ENCODE measurements around the gene ABLIM1.

ABLIM1 gene

GRCh38 chr10:114482480-114483304 lies 175.4 kb downstream of the ABLIM1 start:
- DNase-seq = no peak

- DNase-seq = no peak
These were observed 177.0 kb downstream of the ABLIM1 start for GRCh38 chr10:114481055-114481454.

GRCh38 chr10:114479836-114480235 lies 178.2 kb downstream of the ABLIM1 start:
- DNase-seq = no peak

- DNase-seq = no peak
These were observed 178.8 kb downstream of the ABLIM1 start for GRCh38 chr10:114479307-114479706.

- DNase-seq = no peak
These were observed 179.8 kb downstream of the ABLIM1 start for GRCh38 chr10:114478281-114478680.

- no peak for DNase-seq
These were observed 180.8 kb downstream of the ABLIM1 start for GRCh38 chr10:114477285-114477684.

GRCh38 chr10:114474989-114475388 lies 183.1 kb downstream of the ABLIM1 start:
- no peak for DNase-seq

GRCh38 chr10:114473776-114474175 lies 184.3 kb downstream of the ABLIM1 start:
- DNase-seq = no peak

GRCh38 chr10:114472877-114473253 lies 185.2 kb downstream of the ABLIM1 start:
- DNase-seq = no peak

- DNase-seq = no peak
These were observed 185.9 kb downstream of the ABLIM1 start for GRCh38 chr10:114471906-114472876.

- no peak for DNase-seq
These were observed 186.8 kb downstream of the ABLIM1 start for GRCh38 chr10:114470956-114471905.

- DNase-seq = no peak
These were observed 187.7 kb downstream of the ABLIM1 start for GRCh38 chr10:114470361-114470760.

GRCh38 chr10:114458955-114459354 lies 199.1 kb downstream of the ABLIM1 start:
- DNase-seq = no peak

GRCh38 chr10:114458216-114458920 lies 199.7 kb downstream of the ABLIM1 start:
- no peak for DNase-seq

- no peak for DNase-seq
These were observed 204.5 kb downstream of the ABLIM1 start for GRCh38 chr10:114453576-114453975.

- no peak for DNase-seq
These were observed 209.2 kb downstream of the ABLIM1 start for GRCh38 chr10:114448897-114449296.

GRCh38 chr10:114445332-114445731 lies 212.7 kb downstream of the ABLIM1 start:
- no peak for DNase-seq

- no peak for DNase-seq
These were observed 213.3 kb downstream of the ABLIM1 start for GRCh38 chr10:114444819-114445218.

- DNase-seq = no peak
These were observed 215.9 kb downstream of the ABLIM1 start for GRCh38 chr10:114442091-114442630.

- no peak for DNase-seq
These were observed 217.0 kb downstream of the ABLIM1 start for GRCh38 chr10:114441107-114441506.

GRCh38 chr10:114437473-114438292 lies 220.4 kb downstream of the ABLIM1 start:
- no peak for DNase-seq
